ENCODE measurements around the gene MFSD11. TPM values are rescaled to one million over a fixed set of nuclear protein-coding genes. Genes with fewer than 3 reads are reported as not detected.
"Not testable (repeated sequence)": the region's sequence is repeated elsewhere in the genome, so short reads cannot be mapped to it uniquely, and the experiment has no call there.

Gene MFSD11
- total RNA-seq, 1 donor from 2014 or later = 24.1 TPM

DNA sequence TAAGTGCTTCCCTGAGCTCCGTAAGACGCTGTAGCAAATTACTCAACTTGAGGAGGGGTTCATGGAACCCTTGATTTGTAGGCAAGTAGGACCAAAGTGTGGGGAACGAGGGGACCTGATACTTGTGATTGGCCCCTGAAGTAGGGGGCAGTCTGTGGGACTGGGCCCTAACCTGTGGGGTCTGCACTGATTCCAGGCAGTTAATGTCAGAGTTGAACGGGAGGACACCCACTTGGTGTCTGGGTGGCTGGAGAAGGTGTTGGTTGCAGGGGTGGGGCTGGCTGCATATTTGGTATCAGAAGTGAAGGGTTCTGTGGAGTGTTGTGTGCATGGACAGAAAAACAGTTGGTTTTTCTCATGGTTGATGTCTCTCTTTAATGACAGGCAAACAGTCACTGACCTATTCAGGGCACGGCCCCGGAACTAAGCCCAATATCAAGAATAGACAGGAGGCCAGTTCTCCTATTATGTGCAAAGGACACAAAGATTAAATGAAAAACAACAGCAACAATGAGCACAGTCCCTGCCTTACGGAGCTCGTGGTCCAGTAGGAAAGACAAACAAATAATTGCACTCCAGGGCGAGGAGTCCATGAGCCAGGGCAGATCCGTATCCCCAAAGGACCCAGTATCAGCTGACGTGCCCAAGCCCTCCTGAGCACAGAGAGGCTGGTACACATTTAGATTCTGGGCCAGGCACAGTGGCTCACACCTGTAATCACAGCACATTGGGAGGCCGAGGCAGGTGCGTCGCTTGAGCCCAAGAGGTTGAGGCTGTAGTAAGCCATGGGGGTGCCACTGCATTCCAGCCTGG is 46.3 kb upstream of the MFSD11 start:
- intact Hi-C loops (cut with DNase I) = no loop called here
- no peaks in the 10 kb centered on the region for H3K36me3 ChIP-seq
- no peak overlapping the region for H3K4me3 ChIP-seq
- no peaks in the 10 kb centered on the region for H3K9me3 ChIP-seq
- H3K27ac ChIP-seq = no peak overlapping the region
- TF ChIP-seq POLR2AphosphoS5 (IDR thresholded peaks at IDR 0.05; ENCODE audit: insufficient read depth in 1 of 2, low read depth in 1 of 2) = no peak
- TF ChIP-seq, protein P1, sequence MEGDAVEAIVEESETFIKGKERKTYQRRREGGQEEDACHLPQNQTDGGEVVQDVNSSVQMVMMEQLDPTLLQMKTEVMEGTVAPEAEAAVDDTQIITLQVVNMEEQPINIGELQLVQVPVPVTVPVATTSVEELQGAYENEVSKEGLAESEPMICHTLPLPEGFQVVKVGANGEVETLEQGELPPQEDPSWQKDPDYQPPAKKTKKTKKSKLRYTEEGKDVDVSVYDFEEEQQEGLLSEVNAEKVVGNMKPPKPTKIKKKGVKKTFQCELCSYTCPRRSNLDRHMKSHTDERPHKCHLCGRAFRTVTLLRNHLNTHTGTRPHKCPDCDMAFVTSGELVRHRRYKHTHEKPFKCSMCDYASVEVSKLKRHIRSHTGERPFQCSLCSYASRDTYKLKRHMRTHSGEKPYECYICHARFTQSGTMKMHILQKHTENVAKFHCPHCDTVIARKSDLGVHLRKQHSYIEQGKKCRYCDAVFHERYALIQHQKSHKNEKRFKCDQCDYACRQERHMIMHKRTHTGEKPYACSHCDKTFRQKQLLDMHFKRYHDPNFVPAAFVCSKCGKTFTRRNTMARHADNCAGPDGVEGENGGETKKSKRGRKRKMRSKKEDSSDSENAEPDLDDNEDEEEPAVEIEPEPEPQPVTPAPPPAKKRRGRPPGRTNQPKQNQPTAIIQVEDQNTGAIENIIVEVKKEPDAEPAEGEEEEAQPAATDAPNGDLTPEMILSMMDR (IDR thresholded peaks at IDR 0.05) = no peak
- TF ChIP-seq POLR2A (IDR thresholded peaks at IDR 0.05) = no peak
- no peaks in the 10 kb centered on the region for H3K27me3 ChIP-seq
- no peak for DNase-seq (ENCODE audit: extremely low spot score in 2 of 2)
- peaks cover 72% of the 10 kb centered on the region for H3K4me1 ChIP-seq

DNA sequence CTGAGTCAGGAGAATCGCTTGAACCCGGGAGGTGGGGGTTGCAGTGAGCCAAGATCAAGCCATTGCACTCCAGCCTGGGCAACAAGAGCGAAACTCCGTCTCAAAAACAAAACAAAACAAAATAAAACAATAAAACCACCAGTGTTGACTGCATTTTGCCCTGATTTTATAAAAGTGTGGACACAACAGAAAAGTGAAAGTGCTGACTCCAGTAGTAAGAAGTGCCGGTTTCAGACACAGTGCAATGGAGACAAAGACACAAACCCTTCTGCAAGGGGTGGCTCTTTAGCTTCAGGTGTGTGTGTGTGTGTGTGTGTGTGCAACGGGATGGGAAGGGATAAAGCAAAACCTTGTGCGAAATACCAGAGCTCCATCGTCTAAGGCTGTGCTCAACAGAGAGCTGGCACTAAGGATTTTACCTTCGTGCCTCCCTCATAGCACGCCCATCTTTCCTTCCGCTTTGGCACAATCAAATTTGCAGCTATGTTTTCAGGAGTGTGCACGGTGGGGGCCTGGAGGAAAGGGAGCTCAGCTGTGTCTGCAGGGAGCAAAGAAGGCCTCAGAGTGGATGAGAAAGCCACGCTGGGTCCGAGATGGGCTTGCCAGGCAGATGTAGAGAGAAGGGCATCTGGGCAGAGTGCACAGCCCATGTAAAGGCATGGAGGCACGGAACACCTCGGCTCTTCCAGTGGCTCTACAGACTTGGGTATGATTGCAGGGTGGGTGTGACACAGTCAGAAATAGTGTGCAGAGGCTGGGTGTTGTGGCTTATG is 42.7 kb upstream of the MFSD11 start:
- Histone ChIP-seq H3K4me3 (no peak overlapping the region), H3K9me3 (no peaks in the 10 kb centered on the region), H3K27ac (peak overlapping the region; percentile 62), H3K4me1 (peaks cover 75% of the 10 kb centered on the region), H3K36me3 (no peaks in the 10 kb centered on the region), H3K27me3 (no peaks in the 10 kb centered on the region)
- TF ChIP-seq POLR2AphosphoS5 (IDR thresholded peaks at IDR 0.05; ENCODE audit: insufficient read depth in 1 of 2, low read depth in 1 of 2) (no peak), POLR2A (IDR thresholded peaks at IDR 0.05) (no peak)
- TF ChIP-seq, protein P1 (IDR thresholded peaks at IDR 0.05) = no peak
- intact Hi-C loops (cut with DNase I) = no loop called here
- DNase-seq (ENCODE audit: extremely low spot score in 2 of 2) = no peak

DNA sequence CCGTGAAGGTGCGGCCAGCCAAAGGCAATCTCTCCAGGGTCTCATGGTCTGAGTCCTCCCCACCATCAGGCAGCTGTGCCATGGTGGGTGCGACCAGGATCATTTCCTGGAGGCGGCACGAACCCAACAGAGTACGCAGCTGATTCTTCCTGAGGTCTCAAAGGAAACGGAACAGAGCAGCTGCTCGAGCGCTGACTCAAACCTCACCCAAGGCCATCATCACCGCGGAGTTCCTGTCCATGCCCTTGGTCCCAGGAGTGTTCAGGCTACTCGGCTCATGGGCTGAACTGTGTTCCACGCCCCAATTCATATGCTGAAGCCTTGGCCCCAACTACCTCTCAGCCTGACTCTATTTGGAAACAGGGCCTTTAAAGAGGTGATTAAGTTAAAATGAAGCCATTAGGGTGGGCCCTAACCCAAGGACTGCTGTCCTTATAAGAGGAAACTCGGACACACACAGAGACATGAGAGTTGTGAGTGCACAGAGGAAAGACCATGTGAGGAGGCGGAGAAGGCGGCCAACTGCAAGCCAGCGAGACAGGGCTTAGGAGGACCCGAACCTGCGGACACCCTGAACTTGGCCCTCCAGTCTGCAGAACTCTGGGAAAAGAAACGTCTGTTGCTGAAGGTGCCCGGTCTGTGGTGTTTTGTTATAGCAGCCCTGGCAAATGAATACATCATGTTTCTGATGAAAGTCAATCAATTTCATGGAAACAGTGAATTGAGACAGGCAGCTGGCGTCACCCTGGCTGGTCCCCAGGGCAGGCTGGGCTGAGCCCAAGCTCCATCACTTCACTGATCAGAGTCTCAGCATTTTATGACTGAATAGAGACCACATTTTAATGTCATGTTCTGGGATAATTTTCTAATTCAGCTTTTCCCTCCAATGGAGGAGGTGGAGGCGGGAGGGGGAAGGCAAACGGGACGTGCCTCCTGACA is 40.9 kb upstream of the MFSD11 start:
- Histone ChIP-seq H3K9me3 (no peaks in the 10 kb centered on the region), H3K27me3 (no peaks in the 10 kb centered on the region), H3K4me3 (peak overlapping the region in 1 of 2 donors; percentile 13), H3K4me1 (peaks cover 84% of the 10 kb centered on the region), H3K27ac (peak overlapping the region; percentile 53), H3K36me3 (no peaks in the 10 kb centered on the region)
- DNase-seq (ENCODE audit: extremely low spot score in 2 of 2) = no peak
- TF ChIP-seq, protein P1 (IDR thresholded peaks at IDR 0.05) = no peak
- TF ChIP-seq POLR2AphosphoS5 (IDR thresholded peaks at IDR 0.05; ENCODE audit: insufficient read depth in 1 of 2, low read depth in 1 of 2) (peak in 1 of 2 donors; percentile 42), POLR2A (IDR thresholded peaks at IDR 0.05) (no peak)
- intact Hi-C loops (cut with DNase I) = no loop called here

DNA sequence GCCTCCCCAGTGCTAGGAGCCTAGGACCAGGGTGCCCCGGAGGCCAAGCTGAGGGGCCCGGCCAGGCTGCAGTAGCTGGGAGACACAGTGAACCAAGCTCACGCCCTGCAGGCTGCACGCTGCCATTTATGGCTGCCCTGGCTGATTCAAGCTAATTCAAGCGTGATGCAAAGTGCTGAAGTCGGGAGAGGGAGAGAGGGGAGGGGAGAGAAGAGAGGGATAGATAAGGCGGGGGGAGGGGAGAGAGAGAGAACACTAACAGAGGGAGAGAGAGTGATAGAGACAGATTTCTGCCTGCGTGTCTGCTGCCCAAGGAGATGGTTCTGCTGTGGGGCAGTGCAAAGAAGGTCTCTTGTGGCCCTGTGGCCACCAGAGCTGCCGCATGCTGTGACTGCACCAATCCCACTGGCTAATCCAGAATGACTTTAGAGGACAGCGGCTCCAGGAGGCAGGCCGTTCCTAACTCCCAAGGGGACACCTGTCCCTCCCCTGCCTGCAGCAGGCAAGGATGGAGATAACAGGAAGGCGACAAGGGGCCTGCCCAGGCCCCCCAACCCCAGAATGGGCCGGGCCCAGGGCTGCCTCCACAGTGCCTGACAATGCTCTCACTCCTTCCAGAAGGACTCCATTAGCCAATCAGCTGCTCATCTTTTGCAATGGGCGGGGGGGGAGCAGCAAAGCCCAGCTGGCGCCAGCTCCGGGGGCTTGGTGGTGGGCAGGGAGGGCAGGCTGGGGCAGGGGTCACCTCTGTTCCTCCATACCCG is 40.0 kb upstream of the MFSD11 start:
- H3K4me3 ChIP-seq = peak overlapping the region in 1 of 2 donors; percentile 13
- H3K36me3 ChIP-seq = no peaks in the 10 kb centered on the region
- no peak for DNase-seq (ENCODE audit: extremely low spot score in 2 of 2)
- H3K27me3 ChIP-seq = no peaks in the 10 kb centered on the region
- intact Hi-C loops (cut with DNase I) = no loop called here
- no peaks in the 10 kb centered on the region for H3K9me3 ChIP-seq
- peak overlapping the region; percentile 53 for H3K27ac ChIP-seq
- TF ChIP-seq, protein P1 (IDR thresholded peaks at IDR 0.05) = no peak
- TF ChIP-seq POLR2A (IDR thresholded peaks at IDR 0.05) (no peak), POLR2AphosphoS5 (IDR thresholded peaks at IDR 0.05; ENCODE audit: insufficient read depth in 1 of 2, low read depth in 1 of 2) (no peak)
- peaks cover 92% of the 10 kb centered on the region for H3K4me1 ChIP-seq

DNA sequence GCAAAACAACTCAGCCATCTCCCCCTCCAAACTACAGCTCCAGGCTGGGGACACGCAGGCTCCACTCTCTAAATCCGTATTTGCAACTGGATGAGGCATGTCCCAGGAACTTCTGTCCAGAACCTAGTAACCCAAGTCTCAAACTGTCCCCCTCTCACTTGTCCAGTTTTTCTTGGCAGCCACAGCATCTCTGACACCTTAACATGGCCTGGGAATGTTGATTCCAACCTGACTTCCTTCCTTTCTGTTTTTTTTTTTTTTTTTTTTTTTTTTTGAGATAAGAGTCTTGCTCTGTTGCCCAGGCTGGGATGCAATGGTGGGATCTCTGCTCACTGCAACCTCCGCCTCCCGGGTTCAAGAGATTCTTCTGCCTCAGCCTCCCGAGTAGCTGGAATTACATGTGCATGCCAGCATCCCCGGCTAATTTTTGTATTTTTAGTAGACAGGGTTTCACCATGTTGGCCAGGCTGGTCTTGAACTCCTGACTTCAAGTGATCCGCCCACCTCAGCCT is 39.4 kb upstream of the MFSD11 start:
- H3K4me3 ChIP-seq; H3K9me3 ChIP-seq; H3K36me3 ChIP-seq; DNase-seq (ENCODE audit: extremely low spot score in 2 of 2); H3K27me3 ChIP-seq; intact Hi-C loops (cut with DNase I): not testable (repeated sequence)
- Histone ChIP-seq H3K27ac (peak overlapping the region; percentile 53), H3K4me1 (peaks cover 93% of the 10 kb centered on the region)
